ENCODE data around the gene CAMTA1.
"Not testable (repeated sequence)": the region's sequence is repeated elsewhere in the genome, so short reads cannot be mapped to it uniquely, and the experiment has no call there.

The CAMTA1 gene

DNA sequence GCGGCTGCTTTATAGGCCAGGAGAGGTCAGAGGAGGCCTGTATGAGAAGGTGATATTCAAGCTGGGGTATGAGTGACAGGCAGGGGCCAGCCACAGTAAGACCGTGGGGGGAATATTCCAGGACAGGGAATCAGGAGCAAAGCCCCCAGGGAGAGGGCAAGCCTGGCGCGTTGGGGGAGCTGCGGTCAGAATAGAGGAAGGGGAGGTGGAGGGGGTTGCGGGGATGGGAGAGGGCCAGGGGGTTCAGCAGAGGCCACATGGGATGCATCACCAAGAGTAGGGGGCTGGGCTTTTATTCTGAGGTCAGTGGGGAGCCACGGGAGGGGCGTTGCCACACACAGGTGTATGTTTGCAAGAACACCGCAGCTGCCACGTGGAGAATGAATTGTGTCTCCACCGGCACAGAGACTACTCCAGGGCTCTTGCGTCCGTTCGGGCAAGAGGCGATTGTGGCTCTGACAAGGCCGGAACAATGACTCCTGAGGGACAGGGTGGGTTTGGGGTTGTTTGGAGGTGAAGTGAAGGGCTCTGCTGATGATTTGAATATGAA is 901.1 kb downstream of the CAMTA1 start:
- Histone ChIP-seq H3K4me3 (ENCODE audit: insufficient read depth, low read length, poor library complexity, severe bottlenecking) (no peak overlapping the region), H3K27me3 (ENCODE audit: low read length) (no peaks in the 10 kb centered on the region), H2AFZ (ENCODE audit: low read depth, low read length, severe bottlenecking) (no peak overlapping the region), H3K27ac (ENCODE audit: low read depth, low read length) (no peak overlapping the region), H4K20me1 (ENCODE audit: low read depth, low read length) (no peaks in the 10 kb centered on the region), H3K9me2 (replicated peaks; ENCODE audit: insufficient read depth, low read length) (no peaks in the 10 kb centered on the region), H3K9ac (ENCODE audit: low read length) (no peak overlapping the region), H3K79me2 (ENCODE audit: insufficient read depth, low read length) (no peaks in the 10 kb centered on the region), H3K4me2 (ENCODE audit: low read depth, low read length, poor library complexity, severe bottlenecking) (no peak overlapping the region), H3K36me3 (ENCODE audit: low read length) (no peaks in the 10 kb centered on the region), H3K9me3 (ENCODE audit: insufficient read depth, low read length) (no peaks in the 10 kb centered on the region), H3F3A (ENCODE audit: insufficient read depth) (no peaks in the 10 kb centered on the region)
- TF ChIP-seq EZH2phosphoT487 (conservative IDR thresholded peaks at IDR 0.05; ENCODE audit: low read length), result no peak
- TF ChIP-seq, protein P1, sequence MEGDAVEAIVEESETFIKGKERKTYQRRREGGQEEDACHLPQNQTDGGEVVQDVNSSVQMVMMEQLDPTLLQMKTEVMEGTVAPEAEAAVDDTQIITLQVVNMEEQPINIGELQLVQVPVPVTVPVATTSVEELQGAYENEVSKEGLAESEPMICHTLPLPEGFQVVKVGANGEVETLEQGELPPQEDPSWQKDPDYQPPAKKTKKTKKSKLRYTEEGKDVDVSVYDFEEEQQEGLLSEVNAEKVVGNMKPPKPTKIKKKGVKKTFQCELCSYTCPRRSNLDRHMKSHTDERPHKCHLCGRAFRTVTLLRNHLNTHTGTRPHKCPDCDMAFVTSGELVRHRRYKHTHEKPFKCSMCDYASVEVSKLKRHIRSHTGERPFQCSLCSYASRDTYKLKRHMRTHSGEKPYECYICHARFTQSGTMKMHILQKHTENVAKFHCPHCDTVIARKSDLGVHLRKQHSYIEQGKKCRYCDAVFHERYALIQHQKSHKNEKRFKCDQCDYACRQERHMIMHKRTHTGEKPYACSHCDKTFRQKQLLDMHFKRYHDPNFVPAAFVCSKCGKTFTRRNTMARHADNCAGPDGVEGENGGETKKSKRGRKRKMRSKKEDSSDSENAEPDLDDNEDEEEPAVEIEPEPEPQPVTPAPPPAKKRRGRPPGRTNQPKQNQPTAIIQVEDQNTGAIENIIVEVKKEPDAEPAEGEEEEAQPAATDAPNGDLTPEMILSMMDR (IDR thresholded peaks at IDR 0.05; ENCODE audit: insufficient read depth, low read length, poor library complexity, severe bottlenecking), result no peak

DNA sequence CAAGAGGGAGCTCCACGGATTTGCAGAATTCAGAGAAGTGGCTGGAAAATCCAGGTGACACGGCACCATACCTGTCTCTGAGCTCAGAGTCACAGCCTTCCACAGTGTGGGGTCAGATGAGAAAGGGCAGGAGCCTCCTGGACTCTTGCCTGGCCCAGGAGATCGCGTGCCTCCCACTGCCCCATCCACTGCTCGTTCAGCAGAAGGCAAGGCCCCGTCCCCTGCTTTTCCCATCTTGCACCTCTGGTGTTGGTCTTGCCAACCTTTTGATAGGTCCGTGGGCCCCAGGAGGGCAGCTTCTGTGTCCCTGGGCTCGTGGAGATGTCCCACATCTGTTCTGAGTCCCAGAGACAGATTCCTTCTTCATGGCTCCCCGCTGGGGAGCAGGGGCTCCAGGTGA is 902.2 kb downstream of the CAMTA1 start:
- no peaks in the 10 kb centered on the region for H3F3A ChIP-seq (ENCODE audit: insufficient read depth)
- H3K27ac ChIP-seq (ENCODE audit: low read depth, low read length), result no peak overlapping the region
- H4K20me1 ChIP-seq (ENCODE audit: low read depth, low read length), result no peaks in the 10 kb centered on the region
- no peak overlapping the region for H3K4me3 ChIP-seq (ENCODE audit: insufficient read depth, low read length, poor library complexity, severe bottlenecking)
- H3K27me3 ChIP-seq (ENCODE audit: low read length), result no peaks in the 10 kb centered on the region
- H3K9me2 ChIP-seq (replicated peaks; ENCODE audit: insufficient read depth, low read length), result no peaks in the 10 kb centered on the region
- no peak overlapping the region for H3K4me2 ChIP-seq (ENCODE audit: low read depth, low read length, poor library complexity, severe bottlenecking)
- no peaks in the 10 kb centered on the region for H3K79me2 ChIP-seq (ENCODE audit: insufficient read depth, low read length)
- H2AFZ ChIP-seq (ENCODE audit: low read depth, low read length, severe bottlenecking), result no peak overlapping the region
- H3K9ac ChIP-seq (ENCODE audit: low read length), result no peak overlapping the region
- H3K36me3 ChIP-seq (ENCODE audit: low read length), result no peaks in the 10 kb centered on the region
- no peaks in the 10 kb centered on the region for H3K9me3 ChIP-seq (ENCODE audit: insufficient read depth, low read length)
- TF ChIP-seq, protein P1 (IDR thresholded peaks at IDR 0.05; ENCODE audit: insufficient read depth, low read length, poor library complexity, severe bottlenecking), result no peak
- no peak for TF ChIP-seq EZH2phosphoT487 (conservative IDR thresholded peaks at IDR 0.05; ENCODE audit: low read length)

DNA sequence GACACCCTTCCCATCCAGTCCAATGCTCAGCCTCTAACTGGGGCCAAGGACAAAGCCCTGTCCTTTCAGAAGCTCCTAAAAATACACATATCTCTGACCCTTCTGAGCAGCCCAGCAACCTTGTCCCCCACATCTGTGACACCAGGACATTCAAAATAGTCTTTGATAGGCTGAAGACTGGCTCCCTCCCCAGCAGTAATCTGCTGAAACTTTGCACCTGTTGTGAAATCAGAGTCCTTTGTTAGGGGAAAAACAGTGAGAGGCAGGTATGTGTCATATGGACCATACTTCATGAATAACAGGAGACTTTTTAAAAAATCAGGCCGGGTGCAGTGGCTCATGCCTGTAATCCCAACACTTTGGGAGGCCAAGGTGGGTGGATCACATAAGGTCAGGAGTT is 903.4 kb downstream of the CAMTA1 start:
- Histone ChIP-seq H3K27me3 (ENCODE audit: low read length) (no peaks in the 10 kb centered on the region), H4K20me1 (ENCODE audit: low read depth, low read length) (no peaks in the 10 kb centered on the region), H3K4me2 (ENCODE audit: low read depth, low read length, poor library complexity, severe bottlenecking) (no peak overlapping the region), H2AFZ (ENCODE audit: low read depth, low read length, severe bottlenecking) (no peak overlapping the region), H3K36me3 (ENCODE audit: low read length) (no peaks in the 10 kb centered on the region), H3K9me3 (ENCODE audit: insufficient read depth, low read length) (peaks cover 6% of the 10 kb centered on the region; the same call in 1 of the 2 replicates), H3K9ac (ENCODE audit: low read length) (no peak overlapping the region), H3F3A (ENCODE audit: insufficient read depth) (no peaks in the 10 kb centered on the region), H3K4me3 (ENCODE audit: insufficient read depth, low read length, poor library complexity, severe bottlenecking) (no peak overlapping the region), H3K27ac (ENCODE audit: low read depth, low read length) (no peak overlapping the region), H3K79me2 (ENCODE audit: insufficient read depth, low read length) (no peaks in the 10 kb centered on the region), H3K9me2 (replicated peaks; ENCODE audit: insufficient read depth, low read length) (no peaks in the 10 kb centered on the region)
- TF ChIP-seq, protein P1 (IDR thresholded peaks at IDR 0.05; ENCODE audit: insufficient read depth, low read length, poor library complexity, severe bottlenecking), result no peak
- TF ChIP-seq EZH2phosphoT487 (conservative IDR thresholded peaks at IDR 0.05; ENCODE audit: low read length), result no peak

DNA sequence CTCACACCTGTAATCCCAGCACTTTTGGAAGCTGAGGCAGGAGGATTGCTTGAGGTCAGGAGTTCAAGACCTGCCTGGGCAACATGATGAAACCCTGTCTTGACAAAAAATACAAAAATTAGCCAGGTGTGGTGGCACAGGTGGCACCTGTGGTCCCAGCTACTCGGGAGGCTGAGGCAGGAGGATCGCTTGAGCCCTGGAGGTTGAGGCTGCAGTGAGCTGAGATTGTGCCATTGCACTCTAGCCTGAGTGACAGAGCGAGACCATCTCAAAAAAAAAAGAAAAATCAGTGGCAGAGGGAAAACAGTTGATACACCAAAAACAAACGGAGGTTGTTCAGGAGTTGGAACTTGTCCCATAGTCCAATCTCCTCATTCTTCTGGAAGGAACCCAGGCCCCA is 904.1 kb downstream of the CAMTA1 start:
- H3K27ac ChIP-seq (ENCODE audit: low read depth, low read length); H3K27me3 ChIP-seq (ENCODE audit: low read length); H3K4me2 ChIP-seq (ENCODE audit: low read depth, low read length, poor library complexity, severe bottlenecking); H3K36me3 ChIP-seq (ENCODE audit: low read length); H3K9me3 ChIP-seq (ENCODE audit: insufficient read depth, low read length); H3K9ac ChIP-seq (ENCODE audit: low read length); H3K4me3 ChIP-seq (ENCODE audit: insufficient read depth, low read length, poor library complexity, severe bottlenecking); H2AFZ ChIP-seq (ENCODE audit: low read depth, low read length, severe bottlenecking); H3K9me2 ChIP-seq (replicated peaks; ENCODE audit: insufficient read depth, low read length); H3F3A ChIP-seq (ENCODE audit: insufficient read depth); H4K20me1 ChIP-seq (ENCODE audit: low read depth, low read length); H3K79me2 ChIP-seq (ENCODE audit: insufficient read depth, low read length): not testable (repeated sequence)

Measured in SU-DHL-6 (cell line).